HCT116 (cell line): ENCODE measurements around the gene SCFD2. TPM values are rescaled to one million over a fixed set of nuclear protein-coding genes. Genes with fewer than 3 reads are reported as not detected.

Experiments
- ATAC-seq: fragments of 200-7000 bp; cut with Tn5 transposase; 2 replicates; pipeline ENCODE4 v1.9.1; 2020; ENCODE audit warnings: mild to moderate bottlenecking, moderate library complexity
- BruUV-seq: library from RNA; stranded (reverse); fragments of 400-500 nt; replicated peaks from 2 replicates; lab custom pipeline; 2021; lab: Mats Ljungman, UMichigan
- CTCF ChIA-PET: fragments of 300-600 bp; sonication (Branson Sonifier 250); formaldehyde crosslinking; loops from one replicate; lab custom pipeline; 2021; ENCODE audit warnings: antibody characterized with exemption; lab: Charles Lee
- POLR2A ChIA-PET: fragments of 300-600, 350-600 bp; sonication (Branson Sonifier 250); formaldehyde crosslinking; loops from one replicate; lab custom pipeline; 2021; ENCODE audit warnings: antibody characterized with exemption; lab: Charles Lee
- RAD21 ChIA-PET, 2 experiments: fragments of 300-600 bp; sonication (Branson Sonifier 250); formaldehyde crosslinking; loops; one replicate each; lab custom pipeline; 2023; ENCODE audit warnings: low total read pairs in 2 of 2; ENCODE audit not compliant: uncharacterized antibody in 2 of 2, unreplicated experiment in 2 of 2, low non-redundant PET in 1 of 2; lab: Charles Lee
- DNase-seq: peaks from one replicate; pipeline ENCODE4 v3.0.0-alpha.2; 2010; ENCODE audit warnings: low read depth, low spot score
- H2AFZ ChIP-seq: fragments of 200-600 bp; shearing (Covaris generic), sonication (generic); 2 replicates; pipeline ENCODE4 v1.6.1; 2017; ENCODE audit warnings: low read depth, mixed run types, mixed read lengths, antibody characterized with exemption, low read length; ENCODE audit not compliant: poor library complexity, severe bottlenecking
- H3K27ac ChIP-seq: 2 replicates; pipeline ENCODE4 v1.5.1; 2012; ENCODE audit warnings: low read depth, low read length
- H3K27me3 ChIP-seq: fragments of 200-600 bp; sonication (generic); 2 replicates; pipeline ENCODE4 v1.6.1; 2016; ENCODE audit warnings: mixed run types, low read length, mixed read lengths; ENCODE audit not compliant: insufficient read depth
- H3K36me3 ChIP-seq, 2 experiments: fragments of 200-500 bp in 1 of 2; fragments of 200-600 bp in 1 of 2; sonication (Bioruptor generic) in 1 of 2; sonication (generic) in 1 of 2; 2 replicates each; pipeline versions ENCODE4 v1.5.1 to v1.6.1; 2014 to 2016; ENCODE audit warnings: low read length in 2 of 2, inconsistent platforms in 1 of 2, mixed read lengths in 1 of 2, mixed run types in 1 of 2; ENCODE audit not compliant: insufficient read depth in 2 of 2, control insufficient read depth in 1 of 2
- H3K4me1 ChIP-seq, 2 experiments: fragments of 200-600 bp in 1 of 2; sonication (generic) in 1 of 2; 2 replicates each; pipeline versions ENCODE4 v1.5.1 to v1.6.1; 2012 to 2017; ENCODE audit warnings: low read length in 2 of 2, inconsistent platforms in 1 of 2, mild to moderate bottlenecking in 1 of 2, mixed read lengths in 1 of 2, mixed run types in 1 of 2, moderate library complexity in 1 of 2; ENCODE audit not compliant: insufficient read depth in 2 of 2, control insufficient read depth in 1 of 2
- H3K4me2 ChIP-seq: fragments of 200-600 bp; sonication (generic); 2 replicates; pipeline ENCODE4 v1.6.1; 2017; ENCODE audit warnings: mixed run types, low read length, mixed read lengths
- H3K4me3 ChIP-seq, 2 experiments: fragments of 200-600 bp in 1 of 2; sonication (generic) in 1 of 2; replicated peaks in 1 of 2; 2 replicates each; pipeline ENCODE4 v1.5.1; 2011 to 2016; ENCODE audit warnings: low read length in 2 of 2, control low read depth in 1 of 2, low read depth in 1 of 2, mild to moderate bottlenecking in 1 of 2, mixed read lengths in 1 of 2, mixed run types in 1 of 2
- H3K79me2 ChIP-seq: fragments of 200-600 bp; sonication (generic); 2 replicates; pipeline ENCODE4 v1.6.1; 2017; ENCODE audit warnings: mild to moderate bottlenecking, mixed run types, low read length, moderate library complexity, mixed read lengths; ENCODE audit not compliant: insufficient read depth
- H3K9ac ChIP-seq: fragments of 200-600 bp; sonication (generic); 2 replicates; pipeline ENCODE4 v1.6.1; 2016; ENCODE audit warnings: low read length, mixed read lengths
- H3K9me2 ChIP-seq: fragments of 200-600 bp; sonication (generic), shearing (Covaris generic); 2 replicates; pipeline ENCODE4 v1.6.1; 2017; ENCODE audit warnings: mixed run types, mild to moderate bottlenecking, moderate library complexity; ENCODE audit not compliant: insufficient read depth
- H3K9me3 ChIP-seq, 2 experiments: fragments of 200-500 bp in 1 of 2; fragments of 200-600 bp in 1 of 2; sonication (Bioruptor generic) in 1 of 2; sonication (generic) in 1 of 2; 2 replicates each; pipeline ENCODE4 v1.6.1; 2014 to 2017; ENCODE audit warnings: low read length in 2 of 2, mixed read lengths in 2 of 2, inconsistent platforms in 1 of 2, low read depth in 1 of 2, mild to moderate bottlenecking in 1 of 2, mixed run types in 1 of 2, moderate library complexity in 1 of 2; ENCODE audit not compliant: control insufficient read depth in 1 of 2, insufficient read depth in 1 of 2
- H4K20me1 ChIP-seq: fragments of 200-600 bp; sonication (generic), shearing (Covaris generic); 2 replicates; pipeline ENCODE4 v1.6.1; 2017; ENCODE audit warnings: mixed run types, mild to moderate bottlenecking, moderate library complexity; ENCODE audit not compliant: insufficient read depth
- CBX3 ChIP-seq: IDR thresholded peaks from 2 replicates; pipeline ENCODE4 v1.6.1; 2012; ENCODE audit warnings: low read depth
- EZH2 ChIP-seq: fragments of 200-600 bp; sonication (generic); IDR thresholded peaks from 2 replicates; pipeline ENCODE4 v1.6.1; 2017; ENCODE audit warnings: antibody characterized with exemption, mixed run types
- EZH2phosphoT487 ChIP-seq: fragments of 200-600 bp; IDR thresholded peaks from 2 replicates; pipeline ENCODE4 v1.6.1; 2018; ENCODE audit warnings: antibody characterized with exemption, borderline replicate concordance
- FOSL1 ChIP-seq: IDR thresholded peaks from 2 replicates; pipeline ENCODE4 v1.6.1; 2012; ENCODE audit warnings: low read depth
- RAD21 ChIP-seq: IDR thresholded peaks from 2 replicates; pipeline ENCODE4 v1.6.1; 2012; ENCODE audit warnings: low read depth, mild to moderate bottlenecking
- SIN3A ChIP-seq: IDR thresholded peaks from 2 replicates; pipeline ENCODE4 v1.6.1; 2012; ENCODE audit warnings: low read depth
- SP1 ChIP-seq: IDR thresholded peaks from 2 replicates; pipeline ENCODE4 v1.6.1; 2012; ENCODE audit warnings: low read depth
- YY1 ChIP-seq: IDR thresholded peaks from 2 replicates; pipeline ENCODE4 v1.6.1; 2011; ENCODE audit warnings: low read length, low read depth, moderate library complexity, mild to moderate bottlenecking; ENCODE audit not compliant: insufficient replicate concordance; ENCODE audit errors: extremely low read depth
- intact Hi-C: fragments of 100-400 bp; cut with micrococcal nuclease; formaldehyde crosslinking; loops from 2 replicates; pipeline ENCODE4 v1.10.0; 2022
- total RNA-seq: library from RNA; stranded (reverse); gene quantifications from one replicate; pipeline ENCODE4 v1.2.1, GENCODE V29; 2021; ENCODE audit not compliant: unreplicated experiment
- TF ChIP-seq, protein P1 (sequence below): IDR thresholded peaks from 2 replicates; pipeline ENCODE4 v1.6.1; 2011; ENCODE audit warnings: mild to moderate bottlenecking, low read length, moderate library complexity; ENCODE audit not compliant: insufficient replicate concordance; ENCODE audit errors: extremely low read depth

The SCFD2 gene
- total RNA-seq, 1 experiment from 2014 or later, result 13.6 TPM

DNA sequence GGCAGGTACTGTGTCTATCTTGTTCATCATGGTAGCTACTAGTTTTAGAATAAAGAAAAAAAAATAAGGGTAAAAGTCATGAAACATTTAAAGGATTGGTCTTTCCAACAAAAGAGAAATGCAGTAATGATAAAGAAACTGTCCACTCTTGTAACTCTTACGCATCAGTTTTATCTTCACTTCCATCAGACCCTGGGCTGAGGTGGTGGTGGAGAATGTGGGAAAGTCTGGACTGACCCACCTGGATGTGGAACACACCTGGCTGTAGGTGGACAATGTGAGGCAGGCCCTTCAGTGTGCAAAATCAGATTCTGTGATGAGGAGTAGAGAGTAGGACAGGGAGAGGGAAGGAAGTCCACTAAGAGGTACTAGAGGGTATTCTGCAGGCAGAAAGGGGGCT, 375.2 kb downstream of the SCFD2 start (continued):
- TF ChIP-seq, protein P1, sequence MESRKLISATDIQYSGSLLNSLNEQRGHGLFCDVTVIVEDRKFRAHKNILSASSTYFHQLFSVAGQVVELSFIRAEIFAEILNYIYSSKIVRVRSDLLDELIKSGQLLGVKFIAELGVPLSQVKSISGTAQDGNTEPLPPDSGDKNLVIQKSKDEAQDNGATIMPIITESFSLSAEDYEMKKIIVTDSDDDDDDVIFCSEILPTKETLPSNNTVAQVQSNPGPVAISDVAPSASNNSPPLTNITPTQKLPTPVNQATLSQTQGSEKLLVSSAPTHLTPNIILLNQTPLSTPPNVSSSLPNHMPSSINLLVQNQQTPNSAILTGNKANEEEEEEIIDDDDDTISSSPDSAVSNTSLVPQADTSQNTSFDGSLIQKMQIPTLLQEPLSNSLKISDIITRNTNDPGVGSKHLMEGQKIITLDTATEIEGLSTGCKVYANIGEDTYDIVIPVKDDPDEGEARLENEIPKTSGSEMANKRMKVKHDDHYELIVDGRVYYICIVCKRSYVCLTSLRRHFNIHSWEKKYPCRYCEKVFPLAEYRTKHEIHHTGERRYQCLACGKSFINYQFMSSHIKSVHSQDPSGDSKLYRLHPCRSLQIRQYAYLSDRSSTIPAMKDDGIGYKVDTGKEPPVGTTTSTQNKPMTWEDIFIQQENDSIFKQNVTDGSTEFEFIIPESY, result no peak

DNA sequence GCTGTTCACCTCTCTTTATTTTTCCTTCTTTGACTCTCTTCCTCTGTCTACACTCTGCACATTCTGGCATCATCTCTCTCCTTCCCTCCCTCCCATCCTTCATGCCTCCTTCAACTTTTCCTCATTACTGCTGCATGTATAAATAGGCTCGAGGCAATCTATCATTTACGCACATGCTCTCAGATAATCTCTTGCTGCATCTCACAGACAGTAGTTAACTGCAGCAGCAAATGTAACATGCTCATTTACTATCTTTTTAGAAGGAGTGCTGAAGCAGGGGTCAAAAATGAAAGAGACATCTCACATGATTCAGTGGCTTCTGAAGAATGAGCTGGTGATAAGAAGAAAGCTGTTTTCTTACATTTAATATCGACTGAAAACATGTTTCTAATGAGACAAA, 376.0 kb downstream of the SCFD2 start:
- Histone ChIP-seq H3K9me2 (no peaks in the 10 kb centered on the region), H3K9ac (no peak overlapping the region), H3K27me3 (no peaks in the 10 kb centered on the region), H3K79me2 (no peaks in the 10 kb centered on the region), H2AFZ (no peak overlapping the region), H4K20me1 (no peaks in the 10 kb centered on the region), H3K9me3 (no peaks in the 10 kb centered on the region), H3K4me3 (no peak overlapping the region), H3K4me1 (peaks cover 0 to 2% of the 10 kb centered on the region in 2 experiments; a peak in 1 of 4 replicates), H3K36me3 (no peaks in the 10 kb centered on the region), H3K27ac (no peak overlapping the region), H3K4me2 (no peak overlapping the region)
- ChIA-PET CTCF (no interaction called here), POLR2A (no interaction called here), RAD21 (no interaction called here)
- DNase-seq (no peak), ATAC-seq (no peak)
- no peak for TF ChIP-seq SIN3A
- TF ChIP-seq CBX3, result no peak
- TF ChIP-seq SP1, result no peak
- TF ChIP-seq EZH2phosphoT487, result no peak
- no peak for TF ChIP-seq RAD21
- TF ChIP-seq EZH2, result no peak
- no peak for TF ChIP-seq FOSL1
- no peak for TF ChIP-seq YY1
- BruUV-seq, result no TSS peak
- intact Hi-C loops, result loop anchor here (10.0 kb wide), 1 partner anchor 1245 kb away; no protein-coding TSS in a partner anchor
